GM21717 (cell line): ENCODE results near the gene POFUT1.
"Not testable (repeated sequence)": the region's sequence is repeated elsewhere in the genome, so short reads cannot be mapped to it uniquely, and the experiment has no call there.

Experiments used
- ATAC-seq: cut with Tn5 transposase; IDR thresholded peaks from one replicate; pipeline ENCODE4 v1.9.1; 2021; ENCODE audit warnings: mild to moderate bottlenecking, moderate library complexity; ENCODE audit not compliant: unreplicated experiment

POFUT1 gene

GRCh38 chr20:32232326-32232886 lies 24.7 kb downstream of the POFUT1 start:
- ATAC-seq: no peak

DNA sequence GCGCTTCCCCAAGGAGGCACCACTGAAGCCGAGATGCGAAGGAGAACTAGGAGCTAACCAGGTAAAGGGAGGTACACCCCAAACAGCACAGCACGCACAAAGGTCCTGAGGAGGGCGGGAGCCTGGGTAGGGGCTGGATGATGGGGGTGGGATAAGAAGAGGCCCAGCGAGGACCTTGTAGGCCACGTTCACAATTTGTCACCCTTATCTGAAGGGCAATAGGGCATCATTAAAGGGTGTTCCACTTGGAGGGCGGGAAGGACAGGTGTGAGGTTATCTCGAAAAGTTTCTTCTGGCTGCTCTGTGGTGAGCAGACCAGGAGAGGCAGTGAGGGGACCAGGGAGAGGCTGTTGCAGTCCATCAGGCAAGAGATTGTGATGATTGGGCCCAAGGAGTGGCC lies 25.6 kb downstream of the POFUT1 start:
- ATAC-seq: no peak

DNA sequence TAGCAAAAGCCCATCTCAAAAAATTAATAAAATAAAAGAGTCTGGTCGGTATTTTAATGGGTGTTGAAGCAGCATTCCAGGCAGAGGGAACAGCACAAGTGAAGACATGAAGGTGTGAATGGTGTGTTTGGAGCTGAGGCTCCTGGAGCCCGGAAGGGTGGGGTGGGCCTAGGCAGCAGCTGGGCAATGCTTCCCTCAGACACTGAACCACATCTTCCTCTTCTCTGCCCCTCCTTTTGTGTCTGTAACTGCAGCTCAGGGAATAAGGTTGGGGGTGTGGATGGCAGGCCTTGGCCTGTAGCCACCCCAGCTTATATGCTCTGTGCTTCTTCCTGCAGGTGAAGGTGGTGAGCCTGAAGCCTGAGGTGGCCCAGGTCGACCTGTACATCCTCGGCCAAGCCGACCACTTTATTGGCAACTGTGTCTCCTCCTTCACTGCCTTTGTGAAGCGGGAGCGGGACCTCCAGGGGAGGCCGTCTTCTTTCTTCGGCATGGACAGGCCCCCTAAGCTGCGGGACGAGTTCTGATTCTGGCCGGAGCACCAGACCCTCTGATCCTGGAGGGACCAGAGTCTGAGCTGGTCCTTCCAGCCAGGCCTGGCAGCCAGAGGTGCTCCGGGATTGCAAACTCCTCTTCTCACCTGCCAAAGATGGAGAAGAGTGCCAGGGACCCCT lies 26.6 kb downstream of the POFUT1 start:
- no peak for ATAC-seq

- ATAC-seq: no peak
Observed at GRCh38 chr20:32235331-32236047, 27.8 kb downstream of the POFUT1 start.

DNA sequence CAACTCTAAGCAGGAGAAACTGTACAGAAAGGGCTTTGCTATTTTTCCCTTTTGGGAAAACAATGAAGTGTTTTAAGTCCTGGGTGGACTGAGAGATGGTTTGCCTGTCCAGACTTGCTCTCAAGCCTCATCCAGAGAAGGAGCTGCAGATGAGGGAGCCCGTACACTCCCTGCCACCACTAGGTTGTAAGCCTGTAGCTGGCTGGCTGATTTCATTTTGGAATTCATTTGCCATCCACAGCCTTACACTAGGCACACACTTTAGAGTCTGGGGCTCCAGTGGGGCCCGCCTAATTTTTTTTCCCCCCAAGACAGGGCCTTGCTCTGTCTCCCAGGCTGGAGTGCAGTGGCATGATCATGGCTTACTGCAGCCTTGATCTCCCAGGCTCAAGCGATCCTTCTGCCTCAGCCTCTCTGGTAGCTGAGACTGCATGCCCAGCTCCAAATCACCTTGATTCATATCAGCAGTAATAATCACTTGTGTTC lies 28.4 kb downstream of the POFUT1 start:
- ATAC-seq: no peak

- ATAC-seq: no peak
Observed at GRCh38 chr20:32236819-32237218, 29.1 kb downstream of the POFUT1 start.

DNA sequence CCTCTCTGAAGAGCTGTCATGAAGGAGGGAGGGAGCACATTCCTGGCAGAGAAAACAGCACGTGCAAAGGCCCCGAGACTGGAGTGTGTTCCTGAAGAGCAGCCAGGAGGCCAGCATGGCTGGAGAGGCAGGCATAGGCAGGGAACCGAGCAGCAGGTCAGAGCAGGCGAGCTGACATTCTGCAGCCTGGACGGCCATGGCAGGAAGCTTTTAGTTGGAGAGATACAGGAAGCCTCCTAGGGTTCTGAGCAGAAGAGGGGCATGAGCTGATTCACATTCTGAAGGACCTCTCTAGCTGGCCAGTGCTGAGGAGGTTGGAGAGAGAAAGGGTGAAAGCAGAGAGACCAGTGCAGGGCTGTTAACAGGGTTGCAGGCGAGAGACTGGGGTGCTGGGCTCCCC lies 29.7 kb downstream of the POFUT1 start:
- no peak for ATAC-seq

- no peak for ATAC-seq
Observed at GRCh38 chr20:32238483-32239425, 31.1 kb downstream of the POFUT1 start.

DNA sequence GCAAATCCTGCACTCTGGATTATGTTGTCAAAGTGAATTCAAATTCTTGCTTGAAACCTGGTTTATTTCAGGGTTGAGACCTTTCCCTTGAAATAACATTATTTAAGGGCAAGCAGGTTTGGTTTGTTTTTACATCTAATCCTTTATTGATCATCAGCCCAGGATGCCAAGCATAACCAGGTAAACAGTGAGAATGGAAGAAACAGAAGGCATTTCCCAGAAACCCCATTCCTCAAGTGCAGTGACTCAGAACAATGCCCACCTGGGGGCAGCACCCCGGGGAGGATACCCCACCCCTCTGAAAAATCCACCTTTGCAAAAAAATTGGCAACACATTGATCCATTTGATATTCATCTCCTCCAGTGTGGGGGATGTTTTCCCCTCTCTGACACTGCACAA lies 32.5 kb downstream of the POFUT1 start:
- no peak for ATAC-seq

- no peak for ATAC-seq
Observed at GRCh38 chr20:32241807-32242206, 34.1 kb downstream of the POFUT1 start.

GRCh38 chr20:32244150-32244823 lies 36.6 kb downstream of the POFUT1 start:
- ATAC-seq: no peak

GRCh38 chr20:32244959-32245358 lies 37.3 kb downstream of the POFUT1 start:
- ATAC-seq: no peak

- not testable (repeated sequence) for ATAC-seq
Observed at GRCh38 chr20:32246208-32246607, 38.5 kb downstream of the POFUT1 start.

DNA sequence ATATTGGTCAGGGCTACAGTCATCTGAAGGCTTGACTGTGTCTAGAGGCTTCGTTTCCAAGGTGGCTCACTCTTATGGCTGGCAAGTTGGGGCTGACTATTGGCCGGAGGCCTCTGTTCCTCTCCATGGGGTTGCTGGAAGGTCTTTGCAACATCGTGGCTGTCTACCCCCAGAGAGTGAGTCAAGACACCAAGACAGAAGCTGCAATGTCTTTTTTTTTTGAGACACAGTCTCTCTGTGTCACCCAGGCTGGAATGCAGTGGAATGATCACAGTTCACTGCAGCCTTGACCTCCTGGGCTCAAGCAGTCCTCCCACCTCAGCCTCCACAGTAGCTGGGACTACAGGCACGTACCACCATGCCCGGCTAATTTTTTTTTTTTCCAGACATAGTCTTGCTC lies 40.4 kb downstream of the POFUT1 start:
- no peak for ATAC-seq

DNA sequence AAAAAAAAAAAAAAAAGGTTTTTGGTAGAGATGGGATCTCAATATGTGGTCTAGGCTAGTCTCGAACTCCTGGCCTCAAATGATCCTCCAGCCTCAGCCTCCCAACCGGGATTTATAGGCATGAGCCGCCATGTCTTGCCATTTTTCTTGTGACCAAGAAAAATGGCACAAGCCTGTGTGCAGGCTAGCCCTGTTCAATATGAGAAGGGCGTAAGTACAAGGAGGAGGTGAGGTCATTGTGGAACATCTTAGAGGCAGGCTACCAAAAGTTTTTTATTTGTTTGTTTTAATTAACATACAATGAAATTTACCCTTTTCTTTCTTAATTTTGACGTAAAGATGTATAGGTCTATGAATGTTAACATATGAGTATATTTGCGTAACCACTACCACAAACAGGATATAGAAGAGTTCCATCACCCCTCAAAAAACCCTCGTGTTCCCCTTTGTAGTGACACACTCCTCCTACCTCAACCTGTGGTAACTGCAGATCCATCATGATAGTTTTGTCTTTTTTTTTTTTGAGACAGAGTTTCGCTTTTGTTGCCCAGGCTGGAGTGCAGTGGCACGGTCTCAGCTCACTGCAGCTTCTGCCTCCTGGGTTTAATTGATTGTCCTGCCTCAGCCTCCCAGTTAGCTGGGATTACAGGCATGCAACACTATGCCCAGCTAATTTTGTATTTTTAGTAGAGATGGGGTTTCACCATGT lies 41.5 kb downstream of the POFUT1 start:
- no peak for ATAC-seq

- no peak for ATAC-seq
Observed at GRCh38 chr20:32251470-32251869, 43.8 kb downstream of the POFUT1 start.

- no peak for ATAC-seq
Observed at GRCh38 chr20:32252189-32252588, 44.5 kb downstream of the POFUT1 start.

DNA sequence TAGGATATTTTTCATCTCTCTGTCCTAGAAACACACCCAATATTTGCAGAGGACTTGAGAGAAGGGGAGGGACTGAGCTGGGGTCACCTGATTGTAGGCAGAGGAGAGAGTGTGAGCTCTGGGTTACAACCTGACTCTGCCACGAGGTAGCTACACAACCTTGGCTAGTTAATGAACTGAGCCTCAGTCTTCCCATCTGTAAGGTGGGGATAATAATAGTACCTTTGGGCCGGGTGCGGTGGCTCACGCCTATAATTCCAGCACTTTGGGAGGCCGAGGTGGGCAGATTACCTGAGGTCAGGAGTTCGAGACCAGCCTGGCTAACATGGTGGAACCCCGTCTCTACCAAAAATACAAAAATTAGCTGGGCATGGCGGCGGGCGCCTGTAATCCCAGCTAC lies 53.3 kb downstream of the POFUT1 start:
- ATAC-seq: not testable (repeated sequence)

DNA sequence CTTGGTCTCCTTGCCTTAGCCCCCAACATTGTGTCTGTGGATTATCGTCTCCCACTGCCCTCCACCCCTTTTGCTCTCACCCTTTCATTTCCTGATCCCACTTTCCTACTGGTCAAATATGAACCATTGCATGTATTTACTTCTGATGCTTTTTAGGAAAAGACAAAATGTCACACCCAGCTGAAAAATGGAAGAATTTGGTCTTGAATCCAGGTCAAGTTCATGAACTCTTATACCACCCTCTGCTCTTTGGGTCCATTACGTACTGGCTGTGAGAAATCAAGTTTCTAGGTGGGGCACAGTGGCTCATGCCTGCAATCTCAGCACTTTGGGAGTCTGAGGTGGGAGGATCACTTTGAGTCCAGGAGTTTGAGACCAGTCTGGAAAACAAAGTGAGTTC lies 54.0 kb downstream of the POFUT1 start:
- no peak for ATAC-seq

DNA sequence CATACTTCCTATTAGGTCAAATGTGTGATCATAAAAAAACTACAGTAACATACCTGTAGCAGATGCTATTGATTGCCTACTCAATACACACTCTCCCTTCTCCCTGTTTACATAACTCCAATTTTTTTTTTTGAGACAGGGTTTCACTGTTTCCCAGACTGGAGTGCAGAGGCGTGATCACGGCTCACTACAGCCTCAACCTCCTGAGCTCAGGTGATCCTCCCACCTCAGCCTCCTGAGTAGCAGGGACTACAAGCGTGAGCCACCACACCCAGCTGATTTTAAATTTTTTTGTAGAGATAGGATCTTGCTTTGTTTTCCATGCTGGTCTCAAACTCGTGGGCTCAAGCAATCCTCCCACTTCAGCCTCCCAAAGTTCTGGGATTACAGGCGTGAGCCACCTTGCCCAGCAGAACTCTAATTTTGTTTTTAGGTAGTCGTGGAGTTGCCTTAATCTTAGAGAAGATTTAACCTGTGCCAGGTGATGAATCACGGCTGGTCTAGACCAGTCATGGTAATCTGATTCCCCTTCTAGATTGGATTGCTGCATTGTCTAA lies 55.8 kb downstream of the POFUT1 start:
- no peak for ATAC-seq
